Adrenal gland (tissue), 5 donors: ENCODE measurements around the gene CEACAM8.
"Not testable (repeated sequence)": the region's sequence is repeated elsewhere in the genome, so short reads cannot be mapped to it uniquely, and the experiment has no call there.

Experiments used
- POLR2A ChIP-seq, 2 donors: fragments of 450-650 bp; IDR thresholded peaks; one replicate each; pipeline ENCODE4 v1.6.1; 2017; ENCODE audit warnings: antibody characterized with exemption in 2 of 2, mild to moderate bottlenecking in 2 of 2, moderate library complexity in 1 of 2
- TF ChIP-seq, protein P1 (sequence below), 6 experiments: fragments of 450-650 bp in 4 of 6; fragments of 200-600 bp in 2 of 6; sonication (generic) in 1 of 6; IDR thresholded peaks; 1 replicate in 5 of 6; 2 replicates in 1 of 6; pipeline versions ENCODE4 v1.5.1 to v1.8.0; 2016 to 2021; ENCODE audit warnings: antibody characterized with exemption in 6 of 6, mild to moderate bottlenecking in 2 of 6, moderate library complexity in 1 of 6
- donor health status: DM: no; HTN: no; CAD: no.

DNA sequence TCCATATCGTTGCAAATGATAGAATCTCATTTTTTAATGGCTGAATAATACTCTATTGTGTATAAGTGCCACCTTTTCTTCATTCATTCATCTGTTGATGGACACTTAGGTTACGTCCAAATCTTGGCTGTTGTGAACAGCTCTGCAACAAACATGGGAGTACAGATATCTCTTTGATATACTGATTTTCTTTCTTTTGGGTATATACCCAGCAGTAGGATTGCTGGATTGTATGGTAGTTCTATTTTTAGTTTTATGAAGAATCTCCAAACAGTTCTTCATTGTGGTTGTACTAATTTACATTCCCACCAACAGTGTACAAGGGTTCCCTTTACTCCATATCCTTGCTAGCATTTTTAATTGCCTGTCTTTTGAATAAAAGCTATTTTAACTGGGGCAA is 59.4 kb downstream of the CEACAM8 start:
- not testable (repeated sequence) for TF ChIP-seq POLR2A (IDR thresholded peaks at IDR 0.05)
- TF ChIP-seq, protein P1, sequence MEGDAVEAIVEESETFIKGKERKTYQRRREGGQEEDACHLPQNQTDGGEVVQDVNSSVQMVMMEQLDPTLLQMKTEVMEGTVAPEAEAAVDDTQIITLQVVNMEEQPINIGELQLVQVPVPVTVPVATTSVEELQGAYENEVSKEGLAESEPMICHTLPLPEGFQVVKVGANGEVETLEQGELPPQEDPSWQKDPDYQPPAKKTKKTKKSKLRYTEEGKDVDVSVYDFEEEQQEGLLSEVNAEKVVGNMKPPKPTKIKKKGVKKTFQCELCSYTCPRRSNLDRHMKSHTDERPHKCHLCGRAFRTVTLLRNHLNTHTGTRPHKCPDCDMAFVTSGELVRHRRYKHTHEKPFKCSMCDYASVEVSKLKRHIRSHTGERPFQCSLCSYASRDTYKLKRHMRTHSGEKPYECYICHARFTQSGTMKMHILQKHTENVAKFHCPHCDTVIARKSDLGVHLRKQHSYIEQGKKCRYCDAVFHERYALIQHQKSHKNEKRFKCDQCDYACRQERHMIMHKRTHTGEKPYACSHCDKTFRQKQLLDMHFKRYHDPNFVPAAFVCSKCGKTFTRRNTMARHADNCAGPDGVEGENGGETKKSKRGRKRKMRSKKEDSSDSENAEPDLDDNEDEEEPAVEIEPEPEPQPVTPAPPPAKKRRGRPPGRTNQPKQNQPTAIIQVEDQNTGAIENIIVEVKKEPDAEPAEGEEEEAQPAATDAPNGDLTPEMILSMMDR (IDR thresholded peaks at IDR 0.05) = not testable (repeated sequence)
